PFSK-1 (cell line): ENCODE results near the gene ZNF620.

Source experiments
- FOXP2 ChIP-seq: optimal IDR thresholded peaks from 2 replicates; pipeline ENCODE3; 2011; ENCODE audit warnings: borderline replicate concordance, control low read depth, inconsistent platforms; ENCODE audit not compliant: insufficient read depth; ENCODE audit errors: extremely low read length, extremely low read depth
- POLR2AphosphoS5 ChIP-seq: IDR thresholded peaks from 2 replicates; pipeline ENCODE4 v1.6.1; 2012; ENCODE audit warnings: low read depth, mild to moderate bottlenecking, control low read depth, low read length, moderate library complexity
- REST ChIP-seq, 2 experiments: IDR thresholded peaks; 2 replicates each; pipeline versions ENCODE4 v1.6.1 to v1.8.0; 2011 to 2012; ENCODE audit warnings: low read depth in 2 of 2, low read length in 2 of 2, control low read depth in 1 of 2, inconsistent platforms in 1 of 2, mild to moderate bottlenecking in 1 of 2, moderate library complexity in 1 of 2; ENCODE audit not compliant: insufficient read depth in 1 of 2
- SIN3A ChIP-seq: IDR thresholded peaks from 2 replicates; pipeline ENCODE4 v1.6.1; 2012; ENCODE audit warnings: mild to moderate bottlenecking, low read length, moderate library complexity, borderline replicate concordance; ENCODE audit not compliant: insufficient read depth
- TAF1 ChIP-seq: IDR thresholded peaks from 2 replicates; pipeline ENCODE4 v1.6.1; 2012; ENCODE audit warnings: low read length, control low read depth, borderline replicate concordance; ENCODE audit not compliant: insufficient read depth

ZNF620 gene

GRCh38 chr3:40534283-40534682, 28.4 kb downstream of the ZNF620 start:
- TF ChIP-seq REST (IDR thresholded peaks at IDR 0.05; ENCODE audit: insufficient read depth in 1 of 2, low read depth in 2 of 2, low read length in 2 of 2): no peak
- TF ChIP-seq TAF1: no peak
- no peak for TF ChIP-seq SIN3A
- no peak for TF ChIP-seq POLR2AphosphoS5
- TF ChIP-seq FOXP2: no peak

GRCh38 chr3:40546816-40547215, 41.0 kb downstream of the ZNF620 start:
- TF ChIP-seq TAF1 (no peak), SIN3A (no peak), POLR2AphosphoS5 (no peak), REST (IDR thresholded peaks at IDR 0.05; ENCODE audit: insufficient read depth in 1 of 2, low read depth in 2 of 2, low read length in 2 of 2) (no peak), FOXP2 (no peak)

- TF ChIP-seq FOXP2: no peak
- no peak for TF ChIP-seq POLR2AphosphoS5
- no peak for TF ChIP-seq REST (IDR thresholded peaks at IDR 0.05; ENCODE audit: insufficient read depth in 1 of 2, low read depth in 2 of 2, low read length in 2 of 2)
- no peak for TF ChIP-seq SIN3A
- TF ChIP-seq TAF1: no peak
Observed at GRCh38 chr3:40550167-40550566, 44.3 kb downstream of the ZNF620 start.

- TF ChIP-seq SIN3A (no peak), REST (IDR thresholded peaks at IDR 0.05; ENCODE audit: insufficient read depth in 1 of 2, low read depth in 2 of 2, low read length in 2 of 2) (no peak)
Observed at GRCh38 chr3:40557575-40558161, 51.8 kb downstream of the ZNF620 start.

GRCh38 chr3:40566694-40567093, 60.9 kb downstream of the ZNF620 start:
- TF ChIP-seq FOXP2 (no peak), POLR2AphosphoS5 (no peak), REST (IDR thresholded peaks at IDR 0.05; ENCODE audit: insufficient read depth in 1 of 2, low read depth in 2 of 2, low read length in 2 of 2) (no peak), TAF1 (no peak), SIN3A (no peak)
